A673 (cell line): ENCODE measurements around the gene SLC22A4. TPM values are rescaled to one million over a fixed set of nuclear protein-coding genes. Genes with fewer than 3 reads are reported as not detected.
A peak's percentile ranks its signal among the peaks of the same experiment; 100 is the strongest.

ENCODE experiments used
- BruUV-seq: library from RNA; stranded (reverse); fragments of 400-500 nt; replicated peaks from 2 replicates; lab custom pipeline; 2021; lab: Mats Ljungman, UMichigan
- CTCF ChIA-PET: fragments of 300-600 bp; sonication (Branson Sonifier 250); formaldehyde crosslinking; loops from one replicate; lab custom pipeline; 2022; ENCODE audit warnings: antibody characterized with exemption; lab: Charles Lee
- POLR2A ChIA-PET: fragments of 300-600 bp; sonication (Branson Sonifier 250); formaldehyde crosslinking; loops from one replicate; lab custom pipeline; 2022; ENCODE audit warnings: antibody characterized with exemption; ENCODE audit not compliant: low non-redundant PET; lab: Charles Lee
- DNase-seq: peaks from one replicate; pipeline ENCODE4 v3.0.0-alpha.2; 2015; ENCODE audit warnings: low spot score
- H3K27ac ChIP-seq: fragments of 200-600 bp; sonication (generic); 2 replicates; pipeline ENCODE4 v1.5.1; 2016; ENCODE audit warnings: mixed run types, low read depth, mild to moderate bottlenecking, mixed read lengths, antibody characterized with exemption, low read length; ENCODE audit not compliant: poor library complexity, severe bottlenecking
- H3K27me3 ChIP-seq: fragments of 200-600 bp; sonication (generic); replicated peaks from 2 replicates; pipeline ENCODE4 v1.6.1; 2017; ENCODE audit warnings: mixed run types, low read depth, mild to moderate bottlenecking, mixed read lengths, antibody characterized with exemption, low read length; ENCODE audit not compliant: insufficient read depth, poor library complexity
- H3K36me3 ChIP-seq: fragments of 200-600 bp; sonication (generic); 2 replicates; pipeline ENCODE4 v1.6.1; 2016; ENCODE audit warnings: mixed run types, mild to moderate bottlenecking, mixed read lengths, antibody characterized with exemption, low read length; ENCODE audit not compliant: insufficient read depth, poor library complexity, severe bottlenecking
- H3K4me1 ChIP-seq: fragments of 200-600 bp; sonication (generic); 2 replicates; pipeline ENCODE4 v1.6.1; 2017; ENCODE audit warnings: mixed run types, mild to moderate bottlenecking, mixed read lengths, antibody characterized with exemption, low read length; ENCODE audit not compliant: insufficient read depth, poor library complexity, severe bottlenecking
- H3K4me3 ChIP-seq: fragments of 200-600 bp; sonication (generic); 2 replicates; pipeline ENCODE4 v1.5.1; 2016; ENCODE audit warnings: low read depth, mixed run types, mild to moderate bottlenecking, mixed read lengths, low read length; ENCODE audit not compliant: poor library complexity, severe bottlenecking
- H3K9me3 ChIP-seq: fragments of 200-600 bp; sonication (generic); 2 replicates; pipeline ENCODE4 v1.6.1; 2016; ENCODE audit warnings: mixed run types, low read depth, mild to moderate bottlenecking, mixed read lengths, antibody characterized with exemption, low read length; ENCODE audit not compliant: poor library complexity, severe bottlenecking
- CTCF ChIP-seq: fragments of 300-800, 200-600 bp; sonication (generic); conservative IDR thresholded peaks from 2 replicates; pipeline ENCODE4 v1.5.1; 2017; ENCODE audit warnings: low read depth, mild to moderate bottlenecking, antibody characterized with exemption, low read length, moderate library complexity, mixed read lengths
- EZH2 ChIP-seq: fragments of 200-600 bp; sonication (generic); IDR thresholded peaks from 2 replicates; pipeline ENCODE4 v1.6.1; 2017; ENCODE audit warnings: borderline replicate concordance, low read depth, mild to moderate bottlenecking, mixed read lengths, antibody characterized with exemption, low read length; ENCODE audit not compliant: poor library complexity, severe bottlenecking
- intact Hi-C: fragments of 100-400 bp; cut with micrococcal nuclease; formaldehyde crosslinking; loops from one replicate; pipeline ENCODE4 v1.10.0; 2022; ENCODE audit not compliant: unreplicated experiment
- total RNA-seq: library from RNA; stranded (reverse); gene quantifications from 2 replicates; pipeline ENCODE4 v1.2.3, GENCODE V29; 2021

Gene SLC22A4
- total RNA-seq, 1 experiment from 2014 or later: 0.99 TPM

- TF ChIP-seq CTCF (no peak), EZH2 (no peak)
- ChIA-PET POLR2A (interaction anchor here (0.6 kb wide), 1 partner anchor 592 kb away, joined by 4 read pairs; no protein-coding TSS in a partner anchor), CTCF (no interaction called here)
- Histone ChIP-seq H3K27ac (no peak overlapping the region), H3K36me3 (no peaks in the 10 kb centered on the region), H3K4me1 (peaks cover 10% of the 10 kb centered on the region), H3K9me3 (no peaks in the 10 kb centered on the region), H3K4me3 (no peak overlapping the region), H3K27me3 (no peaks in the 10 kb centered on the region)
- no peak for DNase-seq
- intact Hi-C loops: loop anchor here (5.0 kb wide), 1 partner anchor 96 kb away; no protein-coding TSS in a partner anchor
- no TSS peak for BruUV-seq
Observed at GRCh38 chr5:132368186-132368585, 74.0 kb downstream of the SLC22A4 start.

- no peaks in the 10 kb centered on the region for H3K27me3 ChIP-seq
- no peak for TF ChIP-seq CTCF
- TF ChIP-seq EZH2: no peak
- H3K4me1 ChIP-seq: peaks cover 10% of the 10 kb centered on the region
- no peaks in the 10 kb centered on the region for H3K9me3 ChIP-seq
- ChIA-PET POLR2A (interaction anchor here (0.6 to 0.9 kb wide), 2 partner anchors 319 to 591 kb away, joined by 4 to 11 read pairs; no protein-coding TSS in a partner anchor), CTCF (interaction anchor here (0.6 to 1.2 kb wide), 2 partner anchors 41 to 97 kb away, joined by 3 read pairs; no protein-coding TSS in a partner anchor)
- no peak for DNase-seq
- intact Hi-C loops: loop anchor here (5.0 kb wide), 1 partner anchor 97 kb away; no protein-coding TSS in a partner anchor
- H3K27ac ChIP-seq: peak overlapping the region; percentile 75
- no peaks in the 10 kb centered on the region for H3K36me3 ChIP-seq
- peak overlapping the region; percentile 82 for H3K4me3 ChIP-seq
- BruUV-seq: no TSS peak
Observed at GRCh38 chr5:132369007-132369473, 74.8 kb downstream of the SLC22A4 start.

DNA sequence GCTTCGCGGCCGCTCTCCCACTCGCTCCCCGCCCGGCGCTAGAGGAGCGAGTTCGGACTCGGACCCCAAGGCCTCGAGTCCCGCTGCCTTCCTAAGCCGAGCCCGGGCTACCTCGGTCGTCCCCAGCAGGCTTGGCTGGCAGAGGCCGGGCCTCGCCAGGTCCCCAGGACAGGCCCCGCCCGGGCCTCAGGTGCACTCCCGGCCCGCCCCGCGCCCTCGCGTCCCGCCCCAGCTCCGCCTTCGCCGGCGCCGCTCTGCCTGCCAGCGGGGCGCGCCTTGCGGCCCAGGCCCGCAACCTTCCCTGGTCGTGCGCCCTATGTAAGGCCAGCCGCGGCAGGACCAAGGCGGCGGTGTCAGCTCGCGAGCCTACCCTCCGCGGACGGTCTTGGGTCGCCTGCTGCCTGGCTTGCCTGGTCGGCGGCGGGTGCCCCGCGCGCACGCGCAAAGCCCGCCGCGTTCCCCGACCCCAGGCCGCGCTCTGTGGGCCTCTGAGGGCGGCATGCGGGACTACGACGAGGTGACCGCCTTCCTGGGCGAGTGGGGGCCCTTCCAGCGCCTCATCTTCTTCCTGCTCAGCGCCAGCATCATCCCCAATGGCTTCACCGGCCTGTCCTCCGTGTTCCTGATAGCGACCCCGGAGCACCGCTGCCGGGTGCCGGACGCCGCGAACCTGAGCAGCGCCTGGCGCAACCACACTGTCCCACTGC lies 75.4 kb downstream of the SLC22A4 start, which contains the start of gene SLC22A5:
Gene SLC22A5 (plus strand): TSS at position 237 of the 707 bp plus-strand sequence. CDS start 263 bp downstream, at position 500.
- peak; percentile 50 for DNase-seq
- POLR2A ChIA-PET: interaction anchor here (0.9 kb wide), 1 partner anchor 318 kb away, joined by 11 read pairs; no protein-coding TSS in a partner anchor
- Histone ChIP-seq H3K4me1 (peaks cover 10% of the 10 kb centered on the region), H3K4me3 (peak within 1 kb of the TSS; percentile 82), H3K27ac (peak within 1 kb of the TSS; percentile 75), H3K9me3 (no peaks in the 10 kb centered on the region), H3K27me3 (no peaks in the 10 kb centered on the region), H3K36me3 (no peaks in the 10 kb centered on the region)
- CTCF ChIA-PET: interaction anchor here (0.6 to 1.2 kb wide), 2 partner anchors 41 to 97 kb away, joined by 3 read pairs; no protein-coding TSS in a partner anchor
- no peak for TF ChIP-seq CTCF
- BruUV-seq: no TSS peak
- intact Hi-C loops: loop anchor here (5.0 kb wide), 1 partner anchor 97 kb away; no protein-coding TSS in a partner anchor
